Left ventricle myocardium inferior (tissue), 1 donor: ENCODE measurements around the gene MUC12. TPM values are rescaled to one million over a fixed set of nuclear protein-coding genes. Genes with fewer than 3 reads are reported as not detected.
"Not testable (repeated sequence)": the region's sequence is repeated elsewhere in the genome, so short reads cannot be mapped to it uniquely, and the experiment has no call there.

Experiments used
- DNase-seq: peaks from one replicate; pipeline ENCODE4 v3.0.0-alpha.2; 2020
- H3K27ac ChIP-seq: fragments of 200-600 bp; replicated peaks from 2 replicates; pipeline ENCODE4 v1.8.0; 2021
- H3K27me3 ChIP-seq: fragments of 200-600 bp; 2 replicates; pipeline ENCODE4 v1.8.0; 2021; ENCODE audit warnings: low read depth
- H3K36me3 ChIP-seq: fragments of 200-600 bp; 2 replicates; pipeline ENCODE4 v1.8.0; 2021
- H3K4me1 ChIP-seq: fragments of 200-600 bp; 2 replicates; pipeline ENCODE4 v1.8.0; 2021
- H3K4me3 ChIP-seq: fragments of 200-600 bp; 2 replicates; pipeline ENCODE4 v1.8.0; 2021; ENCODE audit warnings: mild to moderate bottlenecking, moderate library complexity
- H3K9me3 ChIP-seq: fragments of 200-600 bp; replicated peaks from 2 replicates; pipeline ENCODE4 v1.8.0; 2021
- intact Hi-C: fragments of 100-400 bp; cut with micrococcal nuclease; formaldehyde crosslinking; loops from one replicate; pipeline ENCODE4 v1.11.0; 2022
- total RNA-seq: library from RNA; stranded (reverse); fragmentation: NEBNext Ultra II Directional; extraction: Animal tissue kit (Norgen Biotek cat#: 25700); gene quantifications from one replicate; pipeline ENCODE4 v1.2.1, GENCODE V29; 2021
- TF ChIP-seq, protein P1 (sequence below): fragments of 200-600 bp; IDR thresholded peaks from 2 replicates; pipeline ENCODE4 v1.8.0; 2021; ENCODE audit warnings: antibody characterized with exemption, mild to moderate bottlenecking, borderline replicate concordance
- donor health status: DM: no; HTN: yes; CAD: no; lungs with severe emphysema.

Gene MUC12
- total RNA-seq, 1 donor from 2014 or later, result 0.30 TPM

DNA sequence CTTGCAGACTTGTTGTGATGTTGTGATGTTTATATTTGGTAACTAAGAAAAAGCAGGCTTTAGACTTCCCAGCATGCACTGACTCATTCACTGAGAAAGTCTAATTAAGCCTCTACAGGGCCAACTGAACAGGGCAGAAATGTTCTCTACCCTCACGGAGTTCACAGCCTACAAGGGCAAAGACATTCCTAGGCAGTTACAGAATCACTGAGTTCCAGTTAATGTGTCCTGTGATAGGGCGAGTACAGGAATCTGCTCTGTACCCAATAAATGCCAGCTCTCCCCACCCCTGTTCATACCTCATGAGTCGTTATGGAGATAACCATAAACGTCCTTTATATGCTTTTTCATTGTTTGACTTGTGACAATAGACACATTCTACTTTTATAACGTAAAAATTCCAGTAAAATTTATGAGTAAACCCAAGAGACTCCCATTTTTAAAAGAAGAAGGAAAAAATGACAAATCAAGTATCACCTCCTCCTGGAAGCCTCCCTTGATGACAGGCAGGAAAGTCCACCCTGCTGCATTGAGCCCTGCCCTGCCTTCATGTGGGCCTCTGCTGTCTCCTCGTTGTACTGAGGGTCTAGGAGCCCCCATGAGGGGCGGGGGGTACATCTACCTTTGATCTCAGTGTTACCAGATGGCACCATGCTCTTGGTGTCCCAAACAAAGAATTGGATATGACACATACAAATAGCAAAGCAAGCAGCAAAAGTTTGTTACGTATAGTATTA, 14.3 kb downstream of the MUC12 start:
- H3K36me3 ChIP-seq, result no peaks in the 10 kb centered on the region
- H3K9me3 ChIP-seq, result no peaks in the 10 kb centered on the region
- H3K4me3 ChIP-seq, result no peak overlapping the region
- no peaks in the 10 kb centered on the region for H3K4me1 ChIP-seq
- DNase-seq, result no peak
- H3K27me3 ChIP-seq, result peaks cover 43% of the 10 kb centered on the region
- intact Hi-C loops, result no loop called here
- no peak overlapping the region for H3K27ac ChIP-seq
- TF ChIP-seq, protein P1, sequence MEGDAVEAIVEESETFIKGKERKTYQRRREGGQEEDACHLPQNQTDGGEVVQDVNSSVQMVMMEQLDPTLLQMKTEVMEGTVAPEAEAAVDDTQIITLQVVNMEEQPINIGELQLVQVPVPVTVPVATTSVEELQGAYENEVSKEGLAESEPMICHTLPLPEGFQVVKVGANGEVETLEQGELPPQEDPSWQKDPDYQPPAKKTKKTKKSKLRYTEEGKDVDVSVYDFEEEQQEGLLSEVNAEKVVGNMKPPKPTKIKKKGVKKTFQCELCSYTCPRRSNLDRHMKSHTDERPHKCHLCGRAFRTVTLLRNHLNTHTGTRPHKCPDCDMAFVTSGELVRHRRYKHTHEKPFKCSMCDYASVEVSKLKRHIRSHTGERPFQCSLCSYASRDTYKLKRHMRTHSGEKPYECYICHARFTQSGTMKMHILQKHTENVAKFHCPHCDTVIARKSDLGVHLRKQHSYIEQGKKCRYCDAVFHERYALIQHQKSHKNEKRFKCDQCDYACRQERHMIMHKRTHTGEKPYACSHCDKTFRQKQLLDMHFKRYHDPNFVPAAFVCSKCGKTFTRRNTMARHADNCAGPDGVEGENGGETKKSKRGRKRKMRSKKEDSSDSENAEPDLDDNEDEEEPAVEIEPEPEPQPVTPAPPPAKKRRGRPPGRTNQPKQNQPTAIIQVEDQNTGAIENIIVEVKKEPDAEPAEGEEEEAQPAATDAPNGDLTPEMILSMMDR, result no peak

DNA sequence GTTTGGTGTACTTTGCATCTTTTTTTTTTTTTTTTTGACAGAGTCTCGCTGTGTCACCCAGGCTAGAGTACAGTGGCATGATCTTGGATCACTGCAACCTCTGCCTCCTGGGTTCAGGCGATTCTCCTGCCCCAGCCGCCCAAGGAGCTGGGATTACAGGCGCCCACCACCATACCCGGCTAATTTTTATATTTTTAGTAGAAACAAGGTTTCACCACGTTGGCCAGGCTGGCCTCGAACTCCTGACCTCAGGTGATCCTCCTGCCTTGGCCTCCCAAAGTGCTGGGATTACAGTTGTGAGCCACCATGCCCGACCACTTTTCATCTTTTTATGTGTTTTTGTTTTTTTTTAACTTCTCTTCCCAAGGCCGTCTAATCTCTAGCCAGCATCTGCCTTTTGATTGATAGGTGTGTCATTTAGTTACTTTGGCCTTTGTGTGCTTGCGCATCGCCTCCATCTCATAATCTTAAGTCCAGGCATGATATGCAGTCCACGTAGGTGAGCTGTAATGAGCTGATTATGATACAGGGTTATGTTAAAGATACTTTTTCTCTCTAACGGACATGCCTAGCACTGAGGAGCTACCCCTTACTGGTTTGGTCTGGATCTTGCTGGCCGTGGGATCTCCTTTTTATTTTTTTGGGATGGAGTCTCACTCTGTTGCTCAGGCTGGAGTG, 15.0 kb downstream of the MUC12 start:
- H3K4me1 ChIP-seq, H3K9me3 ChIP-seq, H3K4me3 ChIP-seq, DNase-seq, H3K36me3 ChIP-seq, intact Hi-C loops, H3K27ac ChIP-seq: not testable (repeated sequence)
- peaks cover 37% of the 10 kb centered on the region for H3K27me3 ChIP-seq

DNA sequence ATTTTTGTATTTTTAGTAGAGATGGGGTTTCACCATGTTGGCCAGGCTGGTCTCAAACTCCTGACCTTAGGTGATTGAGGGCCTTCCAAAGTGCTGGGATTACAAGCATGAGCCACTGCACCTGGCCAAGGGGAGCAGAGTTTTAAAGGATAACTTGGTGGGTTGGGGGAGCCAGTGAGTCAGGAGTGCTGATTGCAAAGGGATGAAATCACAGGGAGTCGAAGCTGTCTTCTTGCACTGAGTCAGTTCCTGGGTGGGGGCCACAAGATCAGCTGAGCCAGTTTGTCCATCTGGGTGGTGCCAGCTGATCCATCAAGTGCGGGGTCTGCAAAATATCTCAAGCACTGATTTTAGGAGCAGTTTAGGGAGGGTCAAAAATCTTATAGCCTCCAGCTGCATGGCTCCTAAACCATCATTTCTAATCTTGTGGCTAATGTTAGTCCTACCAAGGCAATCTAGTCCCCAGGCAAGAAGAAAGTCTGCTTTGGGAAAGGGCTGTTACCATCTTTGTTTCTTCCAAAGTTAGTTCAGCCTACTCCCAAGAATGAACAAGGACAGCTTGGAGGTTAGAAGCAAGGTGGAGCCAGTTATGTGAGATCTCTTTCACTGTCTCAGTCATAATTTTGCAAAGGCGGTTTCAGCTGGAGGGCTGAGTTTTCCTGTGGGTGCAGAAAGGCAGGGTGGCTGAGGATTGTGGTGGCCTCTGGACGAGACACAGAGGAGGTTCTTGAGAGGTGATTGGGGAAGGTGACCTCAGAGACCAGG, 15.8 kb downstream of the MUC12 start:
- H3K4me1 ChIP-seq, intact Hi-C loops, H3K9me3 ChIP-seq, H3K27ac ChIP-seq, H3K36me3 ChIP-seq, H3K4me3 ChIP-seq, DNase-seq: not testable (repeated sequence)
- peaks cover 32% of the 10 kb centered on the region for H3K27me3 ChIP-seq

DNA sequence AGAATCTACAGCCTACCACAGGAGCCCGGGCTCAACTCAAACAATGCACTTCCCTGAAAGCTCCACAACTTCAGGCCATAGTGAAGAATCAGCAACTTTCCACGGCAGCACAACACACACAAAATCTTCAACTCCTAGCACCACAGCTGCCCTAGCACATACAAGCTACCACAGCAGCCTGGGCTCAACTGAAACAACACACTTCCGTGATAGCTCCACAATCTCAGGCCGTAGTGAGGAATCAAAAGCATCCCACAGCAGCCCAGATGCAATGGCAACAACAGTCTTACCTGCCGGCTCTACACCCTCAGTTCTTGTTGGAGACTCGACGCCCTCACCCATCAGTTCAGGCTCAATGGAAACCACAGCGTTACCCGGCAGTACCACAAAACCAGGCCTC, 22.3 kb downstream of the MUC12 start:
- no peak for DNase-seq
- no peaks in the 10 kb centered on the region for H3K4me1 ChIP-seq
- H3K9me3 ChIP-seq, result no peaks in the 10 kb centered on the region
- no peaks in the 10 kb centered on the region for H3K36me3 ChIP-seq
- H3K27me3 ChIP-seq, result no peaks in the 10 kb centered on the region
- no peak overlapping the region for H3K4me3 ChIP-seq
- intact Hi-C loops, result no loop called here
- TF ChIP-seq, protein P1, result no peak
- H3K27ac ChIP-seq, result no peak overlapping the region

DNA sequence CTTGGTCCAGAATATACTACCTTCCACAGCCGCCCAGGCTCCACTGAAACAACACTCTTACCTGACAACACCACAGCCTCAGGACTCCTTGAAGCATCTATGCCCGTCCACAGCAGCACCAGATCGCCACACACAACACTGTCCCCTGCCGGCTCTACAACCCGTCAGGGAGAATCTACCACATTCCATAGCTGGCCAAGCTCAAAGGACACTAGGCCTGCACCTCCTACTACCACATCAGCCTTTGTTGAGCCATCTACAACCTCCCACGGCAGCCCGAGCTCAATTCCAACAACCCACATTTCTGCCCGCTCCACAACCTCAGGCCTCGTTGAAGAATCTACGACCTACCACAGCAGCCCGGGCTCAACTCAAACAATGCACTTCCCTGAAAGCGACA, 22.9 kb downstream of the MUC12 start:
- H3K27ac ChIP-seq, H3K27me3 ChIP-seq, H3K4me1 ChIP-seq, H3K36me3 ChIP-seq, intact Hi-C loops, H3K9me3 ChIP-seq, H3K4me3 ChIP-seq, DNase-seq: not testable (repeated sequence)

DNA sequence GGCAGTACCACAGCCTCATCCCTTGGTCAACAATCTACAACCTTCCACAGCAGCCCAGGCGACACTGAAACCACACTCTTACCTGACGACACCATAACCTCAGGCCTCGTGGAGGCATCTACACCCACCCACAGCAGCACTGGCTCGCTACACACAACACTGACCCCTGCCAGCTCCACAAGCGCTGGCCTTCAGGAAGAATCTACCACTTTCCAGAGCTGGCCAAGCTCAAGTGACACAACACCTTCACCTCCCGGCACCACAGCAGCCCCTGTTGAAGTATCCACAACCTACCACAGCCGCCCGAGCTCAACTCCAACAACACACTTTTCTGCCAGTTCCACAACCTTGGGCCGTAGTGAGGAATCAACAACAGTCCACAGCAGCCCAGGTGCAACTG, 25.3 kb downstream of the MUC12 start:
- intact Hi-C loops, H3K27ac ChIP-seq, H3K4me3 ChIP-seq, H3K36me3 ChIP-seq, H3K9me3 ChIP-seq, H3K4me1 ChIP-seq, H3K27me3 ChIP-seq, DNase-seq: not testable (repeated sequence)

DNA sequence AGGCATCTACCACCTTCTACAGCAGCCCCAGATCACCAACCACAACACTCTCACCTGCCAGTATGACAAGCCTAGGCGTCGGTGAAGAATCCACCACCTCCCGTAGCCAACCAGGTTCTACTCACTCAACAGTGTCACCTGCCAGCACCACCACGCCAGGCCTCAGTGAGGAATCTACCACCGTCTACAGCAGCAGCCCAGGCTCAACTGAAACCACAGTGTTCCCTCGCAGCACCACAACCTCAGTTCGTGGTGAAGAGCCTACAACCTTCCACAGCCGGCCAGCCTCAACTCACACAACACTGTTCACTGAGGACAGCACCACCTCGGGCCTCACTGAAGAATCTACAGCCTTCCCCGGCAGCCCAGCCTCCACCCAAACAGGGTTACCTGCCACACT, 29.2 kb downstream of the MUC12 start:
- DNase-seq, H3K27me3 ChIP-seq, H3K9me3 ChIP-seq, H3K27ac ChIP-seq, H3K4me1 ChIP-seq, H3K4me3 ChIP-seq, H3K36me3 ChIP-seq, intact Hi-C loops: not testable (repeated sequence)

DNA sequence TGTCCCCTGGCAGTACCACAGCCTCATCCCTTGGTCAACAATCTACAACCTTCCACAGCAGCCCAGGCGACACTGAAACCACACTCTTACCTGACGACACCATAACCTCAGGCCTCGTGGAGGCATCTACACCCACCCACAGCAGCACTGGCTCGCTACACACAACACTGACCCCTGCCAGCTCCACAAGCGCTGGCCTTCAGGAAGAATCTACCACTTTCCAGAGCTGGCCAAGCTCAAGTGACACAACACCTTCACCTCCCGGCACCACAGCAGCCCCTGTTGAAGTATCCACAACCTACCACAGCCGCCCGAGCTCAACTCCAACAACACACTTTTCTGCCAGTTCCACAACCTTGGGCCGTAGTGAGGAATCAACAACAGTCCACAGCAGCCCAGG, 30.0 kb downstream of the MUC12 start:
- H3K4me1 ChIP-seq, H3K27ac ChIP-seq, H3K36me3 ChIP-seq, H3K9me3 ChIP-seq, H3K4me3 ChIP-seq, H3K27me3 ChIP-seq, intact Hi-C loops, DNase-seq: not testable (repeated sequence)

DNA sequence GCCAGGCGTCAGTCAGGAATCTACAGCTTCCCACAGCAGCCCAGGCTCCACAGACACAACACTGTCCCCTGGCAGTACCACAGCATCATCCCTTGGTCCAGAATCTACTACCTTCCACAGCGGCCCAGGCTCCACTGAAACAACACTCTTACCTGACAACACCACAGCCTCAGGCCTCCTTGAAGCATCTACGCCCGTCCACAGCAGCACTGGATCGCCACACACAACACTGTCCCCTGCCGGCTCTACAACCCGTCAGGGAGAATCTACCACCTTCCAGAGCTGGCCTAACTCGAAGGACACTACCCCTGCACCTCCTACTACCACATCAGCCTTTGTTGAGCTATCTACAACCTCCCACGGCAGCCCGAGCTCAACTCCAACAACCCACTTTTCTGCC, 30.7 kb downstream of the MUC12 start:
- intact Hi-C loops, H3K4me3 ChIP-seq, DNase-seq, H3K36me3 ChIP-seq, H3K4me1 ChIP-seq, H3K27me3 ChIP-seq, H3K9me3 ChIP-seq, H3K27ac ChIP-seq: not testable (repeated sequence)

DNA sequence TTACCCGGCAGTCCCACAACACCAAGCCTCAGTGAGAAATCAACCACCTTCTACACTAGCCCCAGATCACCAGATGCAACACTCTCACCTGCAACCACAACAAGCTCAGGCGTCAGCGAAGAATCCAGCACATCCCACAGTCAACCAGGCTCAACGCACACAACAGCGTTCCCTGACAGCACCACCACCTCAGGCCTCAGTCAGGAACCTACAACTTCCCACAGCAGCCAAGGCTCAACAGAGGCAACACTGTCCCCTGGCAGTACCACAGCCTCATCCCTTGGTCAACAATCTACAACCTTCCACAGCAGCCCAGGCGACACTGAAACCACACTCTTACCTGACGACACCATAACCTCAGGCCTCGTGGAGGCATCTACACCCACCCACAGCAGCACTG, 33.0 kb downstream of the MUC12 start:
- H3K9me3 ChIP-seq, H3K36me3 ChIP-seq, intact Hi-C loops, H3K4me1 ChIP-seq, H3K4me3 ChIP-seq, H3K27me3 ChIP-seq, DNase-seq, H3K27ac ChIP-seq: not testable (repeated sequence)

DNA sequence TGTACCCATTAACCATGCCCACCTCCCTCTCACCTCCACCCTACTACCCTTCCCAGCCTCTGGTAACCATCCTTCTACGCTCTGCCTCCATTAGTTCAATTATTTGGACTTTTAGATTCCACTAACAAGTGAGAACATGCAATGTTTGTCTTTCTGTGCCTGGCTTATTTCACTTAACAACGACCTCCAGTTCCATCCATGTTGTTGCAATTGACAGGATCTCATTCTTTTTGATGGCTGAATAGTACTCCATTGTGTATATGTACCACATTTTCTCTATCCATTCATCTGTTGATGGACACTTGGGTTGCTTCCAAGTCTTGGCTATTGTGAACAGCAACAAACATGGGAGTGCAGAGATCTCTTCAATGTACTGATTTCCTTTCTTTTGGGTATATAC, 38.0 kb downstream of the MUC12 start:
- H3K9me3 ChIP-seq, H3K27ac ChIP-seq, H3K36me3 ChIP-seq, H3K4me3 ChIP-seq, H3K4me1 ChIP-seq, intact Hi-C loops, DNase-seq: not testable (repeated sequence)
- H3K27me3 ChIP-seq, result peaks cover 41% of the 10 kb centered on the region
